Gastrocnemius medialis (tissue), 4 donors: ENCODE results near the gene USP36. TPM values are rescaled to one million over a fixed set of nuclear protein-coding genes. Genes with fewer than 3 reads are reported as not detected.
A peak's percentile ranks its signal among the peaks of the same experiment; 100 is the strongest.

Source experiments
- ATAC-seq, 2 donors: fragments of 150-250 bp; one replicate each; pipeline ENCODE4 v1.9.1; 2016
- DNase-seq, 2 donors: peaks; one replicate each; pipeline ENCODE4 v3.0.0-alpha.2; 2019
- H3K27ac ChIP-seq, 4 donors: fragments of 200-600 bp; sonication (generic); 1 replicate in 1 of 4; 2 replicates in 3 of 4; pipeline ENCODE4 v1.5.1; 2016 to 2018; ENCODE audit warnings: mild to moderate bottlenecking in 2 of 4, moderate library complexity in 1 of 4
- H3K27me3 ChIP-seq, 3 donors: fragments of 200-600 bp; sonication (generic) in 2 of 3; 1 replicate in 1 of 3; 2 replicates in 2 of 3; pipeline versions ENCODE4 v1.5.1 to v1.6.0; 2016 to 2019; ENCODE audit warnings: mild to moderate bottlenecking in 1 of 3, moderate library complexity in 1 of 3
- H3K36me3 ChIP-seq, 2 donors: fragments of 200-600 bp; sonication (generic) in 1 of 2; one replicate each; pipeline ENCODE4 v1.5.1; 2017 to 2018
- H3K4me1 ChIP-seq, 2 donors: fragments of 200-600 bp; sonication (generic) in 1 of 2; one replicate each; pipeline ENCODE4 v1.5.1; 2016 to 2017; ENCODE audit warnings: mild to moderate bottlenecking in 2 of 2
- H3K4me3 ChIP-seq, 4 donors: fragments of 200-600 bp; sonication (generic) in 3 of 4; 1 replicate in 1 of 4; 2 replicates in 3 of 4; pipeline ENCODE4 v1.5.1; 2016 to 2019; ENCODE audit warnings: mild to moderate bottlenecking in 2 of 4
- H3K9me3 ChIP-seq, 3 donors: fragments of 200-600 bp; sonication (generic) in 2 of 3; 1 replicate in 1 of 3; 2 replicates in 2 of 3; pipeline ENCODE4 v1.5.1; 2016 to 2019
- POLR2A ChIP-seq, 2 donors: fragments of 450-650 bp; IDR thresholded peaks; one replicate each; pipeline ENCODE4 v1.6.1; 2017; ENCODE audit warnings: antibody characterized with exemption in 2 of 2, mild to moderate bottlenecking in 2 of 2, moderate library complexity in 2 of 2
- in situ Hi-C, 4 donors: fragments of 200-750 bp; cut with MboI; loops; one replicate each; pipeline versions ENCODE4 v1.15.0 to v1.8.0; 2017; ENCODE audit warnings: low sequenced_read_pairs in 4 of 4
- intact Hi-C: fragments of 100-400 bp; cut with DNase I; formaldehyde crosslinking; loops from one replicate; pipeline ENCODE4 v1.15.1; 2023; ENCODE audit warnings: low total_unique reads
- total RNA-seq, 4 donors: library from RNA; depleted of rRNA; stranded (reverse); fragments of >200 nt; gene quantifications; one replicate each; pipeline versions ENCODE4 v1.1.0 to v1.2.3, GENCODE V29; 2016
- TF ChIP-seq, protein P1 (sequence below), 5 experiments: fragments of 450-650 bp in 3 of 5; fragments of 200-600 bp in 2 of 5; sonication (generic) in 2 of 5; IDR thresholded peaks in 4 of 5; conservative IDR thresholded peaks in 1 of 5; 1 replicate in 4 of 5; 2 replicates in 1 of 5; pipeline ENCODE4 v1.5.1; 2016 to 2019; ENCODE audit warnings: antibody characterized with exemption in 5 of 5, mild to moderate bottlenecking in 3 of 5, moderate library complexity in 3 of 5

Gene USP36
- total RNA-seq, 4 donors from 2014 or later, result 15.2 to 21.1 (median 20.0) TPM

GRCh38 chr17:78805301-78805700 lies 35.3 kb downstream of the USP36 start:
- peaks cover 12 to 70% of the 10 kb centered on the region in 2 donors for H3K36me3 ChIP-seq
- H3K27ac ChIP-seq, result peak overlapping the region; percentile 39 to 71 (median 63)
- ATAC-seq (no peak), DNase-seq (no peak)
- H3K27me3 ChIP-seq, result no peaks in the 10 kb centered on the region
- H3K9me3 ChIP-seq, result no peaks in the 10 kb centered on the region
- TF ChIP-seq, protein P1, sequence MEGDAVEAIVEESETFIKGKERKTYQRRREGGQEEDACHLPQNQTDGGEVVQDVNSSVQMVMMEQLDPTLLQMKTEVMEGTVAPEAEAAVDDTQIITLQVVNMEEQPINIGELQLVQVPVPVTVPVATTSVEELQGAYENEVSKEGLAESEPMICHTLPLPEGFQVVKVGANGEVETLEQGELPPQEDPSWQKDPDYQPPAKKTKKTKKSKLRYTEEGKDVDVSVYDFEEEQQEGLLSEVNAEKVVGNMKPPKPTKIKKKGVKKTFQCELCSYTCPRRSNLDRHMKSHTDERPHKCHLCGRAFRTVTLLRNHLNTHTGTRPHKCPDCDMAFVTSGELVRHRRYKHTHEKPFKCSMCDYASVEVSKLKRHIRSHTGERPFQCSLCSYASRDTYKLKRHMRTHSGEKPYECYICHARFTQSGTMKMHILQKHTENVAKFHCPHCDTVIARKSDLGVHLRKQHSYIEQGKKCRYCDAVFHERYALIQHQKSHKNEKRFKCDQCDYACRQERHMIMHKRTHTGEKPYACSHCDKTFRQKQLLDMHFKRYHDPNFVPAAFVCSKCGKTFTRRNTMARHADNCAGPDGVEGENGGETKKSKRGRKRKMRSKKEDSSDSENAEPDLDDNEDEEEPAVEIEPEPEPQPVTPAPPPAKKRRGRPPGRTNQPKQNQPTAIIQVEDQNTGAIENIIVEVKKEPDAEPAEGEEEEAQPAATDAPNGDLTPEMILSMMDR (IDR thresholded peaks at IDR 0.05 in 4 of 5, conservative IDR thresholded peaks at IDR 0.05 in 1 of 5), result no peak
- no peak for TF ChIP-seq POLR2A (IDR thresholded peaks at IDR 0.05)
- in situ Hi-C loops (loop anchor here (10.0 to 25.0 kb wide), 2 partner anchors 310 to 318 kb away; no protein-coding TSS in a partner anchor), intact Hi-C loops (no loop called here)
- H3K4me1 ChIP-seq, result peaks cover 0 to 3% of the 10 kb centered on the region in 2 donors
- no peak overlapping the region for H3K4me3 ChIP-seq

- intact Hi-C loops, result no loop called here
These were observed 35.8 kb downstream of the USP36 start for GRCh38 chr17:78804777-78805176.

GRCh38 chr17:78803186-78803845 lies 37.3 kb downstream of the USP36 start:
- intact Hi-C loops, result no loop called here
- DNase-seq (no peak), ATAC-seq (no peak)
- H3K9me3 ChIP-seq, result no peaks in the 10 kb centered on the region
- H3K36me3 ChIP-seq, result peaks cover 10 to 52% of the 10 kb centered on the region in 2 donors
- in situ Hi-C loops, result loop anchor here (10.0 to 25.0 kb wide), 2 partner anchors 309 to 316 kb away; no protein-coding TSS in a partner anchor
- TF ChIP-seq POLR2A (IDR thresholded peaks at IDR 0.05), result no peak
- no peaks in the 10 kb centered on the region for H3K27me3 ChIP-seq
- H3K4me3 ChIP-seq, result no peak overlapping the region
- peak overlapping the region in 1 of 4 donors; percentile 57 for H3K27ac ChIP-seq
- peaks cover 0 to 3% of the 10 kb centered on the region in 2 donors for H3K4me1 ChIP-seq

More at GRCh38 chr17:78804777-78805176, 35.8 kb downstream of the USP36 start:
- in situ Hi-C loops, result loop anchor here (10.0 to 25.0 kb wide), 2 partner anchors 310 to 317 kb away; no protein-coding TSS in a partner anchor
- Histone ChIP-seq H3K4me1 (peaks cover 0 to 3% of the 10 kb centered on the region in 2 donors), H3K27me3 (no peaks in the 10 kb centered on the region), H3K36me3 (peaks cover 12 to 65% of the 10 kb centered on the region in 2 donors), H3K4me3 (no peak overlapping the region), H3K9me3 (no peaks in the 10 kb centered on the region), H3K27ac (peak overlapping the region; percentile 39 to 71 (median 63))
- ATAC-seq, result peak; percentile 63 to 67
- DNase-seq, result no peak
- TF ChIP-seq, protein P1 (IDR thresholded peaks at IDR 0.05 in 4 of 5, conservative IDR thresholded peaks at IDR 0.05 in 1 of 5), result no peak
- TF ChIP-seq POLR2A (IDR thresholded peaks at IDR 0.05), result peak in 1 of 2 donors; percentile 22

- no peaks in the 10 kb centered on the region for H3K9me3 ChIP-seq
- TF ChIP-seq, protein P1 (IDR thresholded peaks at IDR 0.05 in 4 of 5, conservative IDR thresholded peaks at IDR 0.05 in 1 of 5), result no peak
- TF ChIP-seq POLR2A (IDR thresholded peaks at IDR 0.05), result no peak
- intact Hi-C loops, result no loop called here
- in situ Hi-C loops, result loop anchor here (10.0 to 25.0 kb wide), 2 partner anchors 308 to 315 kb away; no protein-coding TSS in a partner anchor
- H3K4me1 ChIP-seq, result peaks cover 3% of the 10 kb centered on the region in 2 donors
- peaks cover 7 to 50% of the 10 kb centered on the region in 2 donors for H3K36me3 ChIP-seq
- no peak overlapping the region for H3K4me3 ChIP-seq
- H3K27me3 ChIP-seq, result no peaks in the 10 kb centered on the region
- DNase-seq, result no peak
- no peak for ATAC-seq
- H3K27ac ChIP-seq, result no peak overlapping the region
These were observed 38.2 kb downstream of the USP36 start for GRCh38 chr17:78802459-78802858.

- TF ChIP-seq POLR2A (IDR thresholded peaks at IDR 0.05), result no peak
- TF ChIP-seq, protein P1 (IDR thresholded peaks at IDR 0.05 in 4 of 5, conservative IDR thresholded peaks at IDR 0.05 in 1 of 5), result no peak
- Histone ChIP-seq H3K4me1 (peaks cover 4 to 6% of the 10 kb centered on the region in 2 donors), H3K27me3 (no peaks in the 10 kb centered on the region), H3K36me3 (peaks cover 7 to 50% of the 10 kb centered on the region in 2 donors), H3K27ac (no peak overlapping the region), H3K4me3 (no peak overlapping the region), H3K9me3 (no peaks in the 10 kb centered on the region)
- ATAC-seq (no peak), DNase-seq (no peak)
- in situ Hi-C loops, result loop anchor here (10.0 to 25.0 kb wide), 2 partner anchors 307 to 315 kb away; no protein-coding TSS in a partner anchor
- intact Hi-C loops, result no loop called here
These were observed 38.6 kb downstream of the USP36 start for GRCh38 chr17:78802008-78802407.
